HCT116 (cell line): ENCODE measurements around the gene TASP1. TPM values are rescaled to one million over a fixed set of nuclear protein-coding genes. Genes with fewer than 3 reads are reported as not detected.

Experiments used
- ATAC-seq: fragments of 200-7000 bp; cut with Tn5 transposase; 2 replicates; pipeline ENCODE4 v1.9.1; 2020; ENCODE audit warnings: mild to moderate bottlenecking, moderate library complexity
- BruUV-seq: library from RNA; stranded (reverse); fragments of 400-500 nt; replicated peaks from 2 replicates; lab custom pipeline; 2021; lab: Mats Ljungman, UMichigan
- CTCF ChIA-PET: fragments of 300-600 bp; sonication (Branson Sonifier 250); formaldehyde crosslinking; loops from one replicate; lab custom pipeline; 2021; ENCODE audit warnings: antibody characterized with exemption; lab: Charles Lee
- POLR2A ChIA-PET: fragments of 300-600, 350-600 bp; sonication (Branson Sonifier 250); formaldehyde crosslinking; loops from one replicate; lab custom pipeline; 2021; ENCODE audit warnings: antibody characterized with exemption; lab: Charles Lee
- RAD21 ChIA-PET, 2 experiments: fragments of 300-600 bp; sonication (Branson Sonifier 250); formaldehyde crosslinking; loops; one replicate each; lab custom pipeline; 2023; ENCODE audit warnings: low total read pairs in 2 of 2; ENCODE audit not compliant: uncharacterized antibody in 2 of 2, unreplicated experiment in 2 of 2, low non-redundant PET in 1 of 2; lab: Charles Lee
- DNase-seq: peaks from one replicate; pipeline ENCODE4 v3.0.0-alpha.2; 2010; ENCODE audit warnings: low read depth, low spot score
- H2AFZ ChIP-seq: fragments of 200-600 bp; shearing (Covaris generic), sonication (generic); 2 replicates; pipeline ENCODE4 v1.6.1; 2017; ENCODE audit warnings: low read depth, mixed run types, mixed read lengths, antibody characterized with exemption, low read length; ENCODE audit not compliant: poor library complexity, severe bottlenecking
- H3K27ac ChIP-seq: 2 replicates; pipeline ENCODE4 v1.5.1; 2012; ENCODE audit warnings: low read depth, low read length
- H3K27me3 ChIP-seq: fragments of 200-600 bp; sonication (generic); 2 replicates; pipeline ENCODE4 v1.6.1; 2016; ENCODE audit warnings: mixed run types, low read length, mixed read lengths; ENCODE audit not compliant: insufficient read depth
- H3K36me3 ChIP-seq, 2 experiments: fragments of 200-500 bp in 1 of 2; fragments of 200-600 bp in 1 of 2; sonication (Bioruptor generic) in 1 of 2; sonication (generic) in 1 of 2; 2 replicates each; pipeline versions ENCODE4 v1.5.1 to v1.6.1; 2014 to 2016; ENCODE audit warnings: low read length in 2 of 2, inconsistent platforms in 1 of 2, mixed read lengths in 1 of 2, mixed run types in 1 of 2; ENCODE audit not compliant: insufficient read depth in 2 of 2, control insufficient read depth in 1 of 2
- H3K4me1 ChIP-seq, 2 experiments: fragments of 200-600 bp in 1 of 2; sonication (generic) in 1 of 2; 2 replicates each; pipeline versions ENCODE4 v1.5.1 to v1.6.1; 2012 to 2017; ENCODE audit warnings: low read length in 2 of 2, inconsistent platforms in 1 of 2, mild to moderate bottlenecking in 1 of 2, mixed read lengths in 1 of 2, mixed run types in 1 of 2, moderate library complexity in 1 of 2; ENCODE audit not compliant: insufficient read depth in 2 of 2, control insufficient read depth in 1 of 2
- H3K4me2 ChIP-seq: fragments of 200-600 bp; sonication (generic); 2 replicates; pipeline ENCODE4 v1.6.1; 2017; ENCODE audit warnings: mixed run types, low read length, mixed read lengths
- H3K4me3 ChIP-seq, 2 experiments: fragments of 200-600 bp in 1 of 2; sonication (generic) in 1 of 2; replicated peaks in 1 of 2; 2 replicates each; pipeline ENCODE4 v1.5.1; 2011 to 2016; ENCODE audit warnings: low read length in 2 of 2, control low read depth in 1 of 2, low read depth in 1 of 2, mild to moderate bottlenecking in 1 of 2, mixed read lengths in 1 of 2, mixed run types in 1 of 2
- H3K79me2 ChIP-seq: fragments of 200-600 bp; sonication (generic); 2 replicates; pipeline ENCODE4 v1.6.1; 2017; ENCODE audit warnings: mild to moderate bottlenecking, mixed run types, low read length, moderate library complexity, mixed read lengths; ENCODE audit not compliant: insufficient read depth
- H3K9ac ChIP-seq: fragments of 200-600 bp; sonication (generic); 2 replicates; pipeline ENCODE4 v1.6.1; 2016; ENCODE audit warnings: low read length, mixed read lengths
- H3K9me2 ChIP-seq: fragments of 200-600 bp; sonication (generic), shearing (Covaris generic); 2 replicates; pipeline ENCODE4 v1.6.1; 2017; ENCODE audit warnings: mixed run types, mild to moderate bottlenecking, moderate library complexity; ENCODE audit not compliant: insufficient read depth
- H3K9me3 ChIP-seq, 2 experiments: fragments of 200-500 bp in 1 of 2; fragments of 200-600 bp in 1 of 2; sonication (Bioruptor generic) in 1 of 2; sonication (generic) in 1 of 2; 2 replicates each; pipeline ENCODE4 v1.6.1; 2014 to 2017; ENCODE audit warnings: low read length in 2 of 2, mixed read lengths in 2 of 2, inconsistent platforms in 1 of 2, low read depth in 1 of 2, mild to moderate bottlenecking in 1 of 2, mixed run types in 1 of 2, moderate library complexity in 1 of 2; ENCODE audit not compliant: control insufficient read depth in 1 of 2, insufficient read depth in 1 of 2
- H4K20me1 ChIP-seq: fragments of 200-600 bp; sonication (generic), shearing (Covaris generic); 2 replicates; pipeline ENCODE4 v1.6.1; 2017; ENCODE audit warnings: mixed run types, mild to moderate bottlenecking, moderate library complexity; ENCODE audit not compliant: insufficient read depth
- CBX3 ChIP-seq: IDR thresholded peaks from 2 replicates; pipeline ENCODE4 v1.6.1; 2012; ENCODE audit warnings: low read depth
- EGR1 ChIP-seq: IDR thresholded peaks from 2 replicates; pipeline ENCODE4 v1.6.1; 2012; ENCODE audit warnings: low read depth
- ELF1 ChIP-seq: IDR thresholded peaks from 2 replicates; pipeline ENCODE4 v1.6.1; 2012; ENCODE audit warnings: low read depth, borderline replicate concordance
- EZH2 ChIP-seq: fragments of 200-600 bp; sonication (generic); IDR thresholded peaks from 2 replicates; pipeline ENCODE4 v1.6.1; 2017; ENCODE audit warnings: antibody characterized with exemption, mixed run types
- JUND ChIP-seq: IDR thresholded peaks from 2 replicates; pipeline ENCODE4 v1.6.1; 2012
- POLR2A ChIP-seq: IDR thresholded peaks from 2 replicates; pipeline ENCODE4 v1.7.0; 2011; ENCODE audit warnings: borderline replicate concordance; ENCODE audit not compliant: insufficient read depth, insufficient read length; ENCODE audit errors: extremely low read depth
- POLR2AphosphoS5 ChIP-seq: IDR thresholded peaks from 2 replicates; pipeline ENCODE4 v1.6.1; 2011; ENCODE audit warnings: mild to moderate bottlenecking, low read depth, low read length, moderate library complexity
- SIN3A ChIP-seq: IDR thresholded peaks from 2 replicates; pipeline ENCODE4 v1.6.1; 2012; ENCODE audit warnings: low read depth
- YY1 ChIP-seq: IDR thresholded peaks from 2 replicates; pipeline ENCODE4 v1.6.1; 2011; ENCODE audit warnings: low read length, low read depth, moderate library complexity, mild to moderate bottlenecking; ENCODE audit not compliant: insufficient replicate concordance; ENCODE audit errors: extremely low read depth
- ZNF274 ChIP-seq: fragments of 200-500 bp; sonication (Bioruptor generic); IDR thresholded peaks from 2 replicates; pipeline ENCODE4 v1.6.1; 2014; ENCODE audit warnings: mild to moderate bottlenecking, low read depth, low read length, inconsistent platforms
- intact Hi-C: fragments of 100-400 bp; cut with micrococcal nuclease; formaldehyde crosslinking; loops from 2 replicates; pipeline ENCODE4 v1.10.0; 2022
- total RNA-seq: library from RNA; stranded (reverse); gene quantifications from one replicate; pipeline ENCODE4 v1.2.1, GENCODE V29; 2021; ENCODE audit not compliant: unreplicated experiment
- TF ChIP-seq, protein P1 (sequence below): IDR thresholded peaks from 2 replicates; pipeline ENCODE4 v1.6.1; 2012
- TF ChIP-seq, protein P2 (sequence below): IDR thresholded peaks from 2 replicates; pipeline ENCODE4 v1.6.1; 2011; ENCODE audit warnings: mild to moderate bottlenecking, low read length, moderate library complexity; ENCODE audit not compliant: insufficient replicate concordance; ENCODE audit errors: extremely low read depth

TASP1 gene
- total RNA-seq, 1 experiment from 2014 or later: 19.1 TPM

DNA sequence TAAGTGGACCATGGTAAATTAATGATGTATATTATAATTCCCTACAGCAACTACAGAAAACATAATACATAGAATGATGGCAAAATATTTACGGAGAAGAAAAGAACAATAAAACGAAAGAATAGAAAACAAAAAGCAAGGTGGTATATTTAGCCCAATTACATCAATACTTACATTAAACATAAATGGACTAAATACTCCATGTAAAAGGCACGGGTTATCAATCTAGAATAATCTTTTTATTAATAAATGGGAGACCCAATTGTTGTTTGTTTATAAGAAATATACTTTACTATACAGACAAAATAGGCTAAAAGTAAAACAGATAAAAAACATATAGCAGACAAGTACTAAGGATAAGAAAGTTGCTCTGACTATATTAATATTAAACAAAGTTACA lies 137.2 kb downstream of the TASP1 start:
- POLR2A ChIA-PET: no interaction called here
- no peaks in the 10 kb centered on the region for H3K4me1 ChIP-seq
- intact Hi-C loops: no loop called here

DNA sequence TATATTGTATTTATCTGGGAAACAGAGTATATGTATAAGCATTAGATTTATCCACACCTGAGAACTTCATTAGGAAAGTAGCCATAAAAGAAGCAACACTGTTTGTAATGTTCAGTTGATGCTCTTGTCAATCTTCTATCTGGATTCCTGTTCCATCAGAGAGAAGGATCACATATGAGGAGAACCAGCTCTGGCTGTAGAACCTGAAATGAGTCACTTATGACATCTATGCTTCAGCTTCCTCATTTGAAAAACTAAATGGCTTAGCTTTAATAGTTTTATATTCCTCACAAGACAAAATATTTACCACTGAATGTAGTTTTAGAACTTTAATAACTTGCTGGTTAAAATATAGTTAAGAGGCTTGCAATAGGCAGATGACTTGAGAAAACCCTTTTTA lies 144.7 kb downstream of the TASP1 start:
- Histone ChIP-seq H3K4me3 (no peak overlapping the region), H3K27ac (no peak overlapping the region), H3K9me2 (no peaks in the 10 kb centered on the region), H3K9ac (no peak overlapping the region), H3K27me3 (no peaks in the 10 kb centered on the region), H3K79me2 (no peaks in the 10 kb centered on the region), H2AFZ (no peak overlapping the region), H3K4me1 (no peaks in the 10 kb centered on the region), H3K4me2 (no peak overlapping the region), H4K20me1 (0 out of 2 replicates have a peak, but pooled peaks cover 5% of the 10 kb centered on the region), H3K9me3 (no peaks in the 10 kb centered on the region), H3K36me3 (no peaks in the 10 kb centered on the region)
- RAD21 ChIA-PET: no interaction called here
- no TSS peak for BruUV-seq
- DNase-seq: no peak
- POLR2A ChIA-PET: no interaction called here
- CTCF ChIA-PET: no interaction called here
- TF ChIP-seq JUND (no peak), EGR1 (no peak), EZH2 (no peak), POLR2AphosphoS5 (no peak)
- TF ChIP-seq, protein P1, sequence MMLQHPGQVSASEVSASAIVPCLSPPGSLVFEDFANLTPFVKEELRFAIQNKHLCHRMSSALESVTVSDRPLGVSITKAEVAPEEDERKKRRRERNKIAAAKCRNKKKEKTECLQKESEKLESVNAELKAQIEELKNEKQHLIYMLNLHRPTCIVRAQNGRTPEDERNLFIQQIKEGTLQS: no peak
- intact Hi-C loops: no loop called here
- ATAC-seq: no peak

More for the DNA sequence above, 137.2 kb downstream of the TASP1 start:
- no peak for TF ChIP-seq JUND
- TF ChIP-seq ZNF274: no peak
- TF ChIP-seq YY1: no peak
- TF ChIP-seq ELF1: no peak
- TF ChIP-seq, protein P2, sequence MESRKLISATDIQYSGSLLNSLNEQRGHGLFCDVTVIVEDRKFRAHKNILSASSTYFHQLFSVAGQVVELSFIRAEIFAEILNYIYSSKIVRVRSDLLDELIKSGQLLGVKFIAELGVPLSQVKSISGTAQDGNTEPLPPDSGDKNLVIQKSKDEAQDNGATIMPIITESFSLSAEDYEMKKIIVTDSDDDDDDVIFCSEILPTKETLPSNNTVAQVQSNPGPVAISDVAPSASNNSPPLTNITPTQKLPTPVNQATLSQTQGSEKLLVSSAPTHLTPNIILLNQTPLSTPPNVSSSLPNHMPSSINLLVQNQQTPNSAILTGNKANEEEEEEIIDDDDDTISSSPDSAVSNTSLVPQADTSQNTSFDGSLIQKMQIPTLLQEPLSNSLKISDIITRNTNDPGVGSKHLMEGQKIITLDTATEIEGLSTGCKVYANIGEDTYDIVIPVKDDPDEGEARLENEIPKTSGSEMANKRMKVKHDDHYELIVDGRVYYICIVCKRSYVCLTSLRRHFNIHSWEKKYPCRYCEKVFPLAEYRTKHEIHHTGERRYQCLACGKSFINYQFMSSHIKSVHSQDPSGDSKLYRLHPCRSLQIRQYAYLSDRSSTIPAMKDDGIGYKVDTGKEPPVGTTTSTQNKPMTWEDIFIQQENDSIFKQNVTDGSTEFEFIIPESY: no peak
- TF ChIP-seq CBX3: no peak
- TF ChIP-seq POLR2A: no peak
- TF ChIP-seq SIN3A: no peak
- TF ChIP-seq EGR1: no peak
- ChIA-PET RAD21 (no interaction called here), CTCF (interaction anchor here (1.0 kb wide), 1 partner anchor 45 kb away, joined by 3 read pairs; no protein-coding TSS in a partner anchor)
- Histone ChIP-seq H3K4me3 (no peak overlapping the region), H3K79me2 (no peaks in the 10 kb centered on the region), H3K9ac (no peak overlapping the region), H2AFZ (no peak overlapping the region), H3K9me3 (peaks cover 6 to 9% of the 10 kb centered on the region in 2 experiments; a peak in 3 of 4 replicates), H3K27me3 (no peaks in the 10 kb centered on the region), H4K20me1 (no peaks in the 10 kb centered on the region), H3K27ac (no peak overlapping the region), H3K9me2 (no peaks in the 10 kb centered on the region), H3K4me2 (no peak overlapping the region), H3K36me3 (no peaks in the 10 kb centered on the region)
- ATAC-seq (no peak), DNase-seq (no peak)
- BruUV-seq: no TSS peak
